Bronchial epithelial cell (primary cell): Measurements from ENCODE around the gene RSBN1L. TPM values are rescaled to one million over a fixed set of nuclear protein-coding genes. Genes with fewer than 3 reads are reported as not detected.

Experiments
- DNase-seq: peaks from one replicate; pipeline ENCODE4 v3.0.0-alpha.2; 2010; ENCODE audit warnings: low read depth
- FAIRE-seq: peaks from 2 replicates; lab custom pipeline; 2011; peaks lifted over from hg19 to GRCh38; lab: Jason Lieb, UNC
- H3K27me3 ChIP-seq: 2 replicates; pipeline ENCODE4 v1.5.1; 2011; ENCODE audit warnings: low read length; ENCODE audit not compliant: control insufficient read depth, insufficient read depth
- H3K36me3 ChIP-seq: 2 replicates; pipeline ENCODE4 v1.5.1; 2011; ENCODE audit warnings: low read length; ENCODE audit not compliant: control insufficient read depth, insufficient read depth
- H3K4me3 ChIP-seq: 2 replicates; pipeline ENCODE4 v1.5.1; 2011; ENCODE audit warnings: mild to moderate bottlenecking, low read depth, low read length, control low read depth
- total RNA-seq: library from RNA; depleted of rRNA; stranded (reverse); fragments of >200 nt; gene quantifications from 2 replicates; pipeline ENCODE4 v1.2.1, GENCODE V29; 2014
- TF ChIP-seq, protein P1 (sequence below): IDR thresholded peaks from 2 replicates; pipeline ENCODE4 v1.5.1; 2011; ENCODE audit warnings: mild to moderate bottlenecking, moderate library complexity, low read length, control low read depth, inconsistent platforms; ENCODE audit not compliant: insufficient read depth, severe bottlenecking

Gene RSBN1L
- total RNA-seq, 1 donor from 2014 or later = 17.9 TPM

DNA sequence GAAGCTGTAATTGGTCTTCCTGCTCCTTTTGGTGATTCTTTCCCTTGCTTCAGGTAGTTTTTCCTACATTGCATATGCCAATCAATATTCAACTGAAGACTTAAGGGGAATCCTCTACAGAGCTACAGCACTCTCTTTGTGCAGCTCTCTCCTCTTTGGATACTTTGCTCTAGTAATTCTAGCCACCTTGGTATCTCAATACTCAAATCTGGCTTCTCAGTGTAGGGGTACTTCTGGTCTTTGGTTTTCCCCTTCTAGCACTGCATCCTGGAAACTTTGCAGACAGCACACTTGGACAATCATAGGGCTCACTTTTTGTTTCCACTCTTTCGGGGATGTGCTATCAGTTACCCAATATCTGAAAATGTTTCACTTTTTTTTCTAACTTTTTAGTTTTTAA lies 112.3 kb downstream of the RSBN1L start:
- Histone ChIP-seq H3K27me3 (no peaks in the 10 kb centered on the region), H3K4me3 (no peak overlapping the region), H3K36me3 (no peaks in the 10 kb centered on the region)
- TF ChIP-seq, protein P1, sequence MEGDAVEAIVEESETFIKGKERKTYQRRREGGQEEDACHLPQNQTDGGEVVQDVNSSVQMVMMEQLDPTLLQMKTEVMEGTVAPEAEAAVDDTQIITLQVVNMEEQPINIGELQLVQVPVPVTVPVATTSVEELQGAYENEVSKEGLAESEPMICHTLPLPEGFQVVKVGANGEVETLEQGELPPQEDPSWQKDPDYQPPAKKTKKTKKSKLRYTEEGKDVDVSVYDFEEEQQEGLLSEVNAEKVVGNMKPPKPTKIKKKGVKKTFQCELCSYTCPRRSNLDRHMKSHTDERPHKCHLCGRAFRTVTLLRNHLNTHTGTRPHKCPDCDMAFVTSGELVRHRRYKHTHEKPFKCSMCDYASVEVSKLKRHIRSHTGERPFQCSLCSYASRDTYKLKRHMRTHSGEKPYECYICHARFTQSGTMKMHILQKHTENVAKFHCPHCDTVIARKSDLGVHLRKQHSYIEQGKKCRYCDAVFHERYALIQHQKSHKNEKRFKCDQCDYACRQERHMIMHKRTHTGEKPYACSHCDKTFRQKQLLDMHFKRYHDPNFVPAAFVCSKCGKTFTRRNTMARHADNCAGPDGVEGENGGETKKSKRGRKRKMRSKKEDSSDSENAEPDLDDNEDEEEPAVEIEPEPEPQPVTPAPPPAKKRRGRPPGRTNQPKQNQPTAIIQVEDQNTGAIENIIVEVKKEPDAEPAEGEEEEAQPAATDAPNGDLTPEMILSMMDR = no peak
- no peak for FAIRE-seq
- DNase-seq = no peak

DNA sequence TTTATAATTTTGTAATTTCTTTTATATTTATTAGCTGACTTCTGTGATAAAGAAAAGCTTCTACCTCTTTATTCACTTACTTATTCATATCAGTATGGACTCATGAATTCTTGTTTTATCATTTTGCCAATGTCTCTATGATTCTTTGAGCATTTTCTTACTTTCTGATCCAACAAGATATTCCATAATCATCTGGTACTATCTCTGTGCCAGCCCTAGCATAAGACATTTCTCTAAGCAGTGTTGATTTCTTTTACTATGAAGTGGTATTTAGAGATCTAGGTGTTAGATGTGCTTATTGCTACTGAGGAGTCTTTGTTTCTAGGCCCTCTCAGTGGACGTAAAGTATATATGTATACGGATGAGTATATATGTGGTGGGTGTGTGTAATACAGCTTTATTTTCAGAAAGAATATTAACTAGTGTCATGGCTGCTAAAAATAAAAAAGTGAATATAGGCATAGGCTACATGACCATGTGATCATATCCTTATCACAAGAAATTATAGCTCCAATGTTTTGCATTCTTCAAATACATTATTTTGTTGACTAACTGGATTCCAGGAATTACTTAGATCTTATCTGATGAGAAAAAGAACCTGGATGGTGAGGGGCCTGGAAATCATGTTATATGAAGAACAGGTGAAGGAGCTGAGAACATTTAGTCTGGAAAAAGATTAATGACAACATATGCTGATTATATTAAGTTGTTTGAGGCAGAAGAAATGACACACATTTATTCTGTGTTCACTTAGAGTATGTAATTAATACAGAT lies 115.4 kb downstream of the RSBN1L start:
- DNase-seq (no peak), FAIRE-seq (no peak)
- H3K27me3 ChIP-seq = no peaks in the 10 kb centered on the region
- no peak overlapping the region for H3K4me3 ChIP-seq
- H3K36me3 ChIP-seq = no peaks in the 10 kb centered on the region
- TF ChIP-seq, protein P1 = no peak

DNA sequence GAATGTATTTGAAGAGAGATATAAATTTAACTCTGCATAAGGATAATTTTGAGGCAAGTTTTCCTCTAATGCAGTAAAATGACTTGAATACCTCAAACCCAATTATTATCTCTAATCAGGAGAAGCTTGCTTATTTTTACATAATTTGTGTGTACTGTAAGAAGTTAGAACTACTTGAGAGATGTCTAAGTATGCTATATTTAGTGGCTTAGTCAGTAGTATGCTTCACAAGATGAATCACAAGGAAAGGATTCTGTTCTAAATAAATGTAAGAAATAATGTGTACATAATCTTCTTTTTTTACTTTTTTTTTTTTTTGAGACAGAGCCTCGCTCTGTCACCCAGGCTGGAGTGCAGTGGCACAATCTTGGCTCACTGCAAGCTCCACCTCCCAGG lies 116.0 kb downstream of the RSBN1L start:
- DNase-seq (peak; percentile 82), FAIRE-seq (no peak)
- TF ChIP-seq, protein P1 = no peak
- H3K4me3 ChIP-seq = no peak overlapping the region
- no peaks in the 10 kb centered on the region for H3K36me3 ChIP-seq
- H3K27me3 ChIP-seq = no peaks in the 10 kb centered on the region

DNA sequence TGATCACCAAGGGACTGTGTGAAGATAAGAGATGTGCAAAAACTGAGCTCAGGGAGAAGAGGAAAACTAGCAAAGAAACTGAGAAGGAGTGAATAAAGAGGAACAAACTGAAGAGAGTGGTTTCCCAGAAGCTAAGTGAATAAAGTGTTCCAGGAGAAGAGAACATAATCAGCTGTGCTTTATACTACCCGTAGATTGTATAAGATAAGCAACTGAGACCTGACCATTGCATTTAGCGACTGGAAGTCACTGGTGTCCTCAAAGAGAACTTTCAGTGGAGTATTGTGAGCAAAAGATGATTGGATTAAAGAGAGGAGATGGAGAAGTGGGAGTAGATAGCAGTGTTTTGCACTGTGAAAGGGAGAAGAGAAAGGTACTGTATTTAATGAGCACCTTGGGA lies 116.9 kb downstream of the RSBN1L start:
- FAIRE-seq (no peak), DNase-seq (no peak)
- no peaks in the 10 kb centered on the region for H3K36me3 ChIP-seq
- H3K4me3 ChIP-seq = no peak overlapping the region
- no peaks in the 10 kb centered on the region for H3K27me3 ChIP-seq
- TF ChIP-seq, protein P1 = no peak

DNA sequence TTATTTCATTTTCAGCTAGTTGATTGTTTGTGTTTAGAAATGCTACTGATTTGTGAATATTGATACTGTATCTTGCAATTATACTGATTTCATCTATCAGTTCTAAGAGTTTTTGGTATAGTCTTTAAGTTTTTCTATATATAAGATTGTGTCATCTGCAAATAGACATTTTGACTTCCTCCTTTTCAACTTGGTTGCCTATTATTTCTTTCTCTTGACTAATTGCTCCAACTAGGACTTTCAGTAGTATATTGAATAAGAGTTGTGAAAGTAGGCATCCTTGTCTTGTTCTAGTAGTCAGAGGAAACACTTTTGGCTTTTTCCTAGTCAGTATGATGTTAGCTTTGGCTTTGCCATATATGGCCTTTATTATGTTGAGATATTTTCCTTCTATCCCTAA lies 122.8 kb downstream of the RSBN1L start:
- DNase-seq (no peak), FAIRE-seq (no peak)
- Histone ChIP-seq H3K27me3 (no peaks in the 10 kb centered on the region), H3K36me3 (no peaks in the 10 kb centered on the region), H3K4me3 (no peak overlapping the region)
- TF ChIP-seq, protein P1 = no peak

DNA sequence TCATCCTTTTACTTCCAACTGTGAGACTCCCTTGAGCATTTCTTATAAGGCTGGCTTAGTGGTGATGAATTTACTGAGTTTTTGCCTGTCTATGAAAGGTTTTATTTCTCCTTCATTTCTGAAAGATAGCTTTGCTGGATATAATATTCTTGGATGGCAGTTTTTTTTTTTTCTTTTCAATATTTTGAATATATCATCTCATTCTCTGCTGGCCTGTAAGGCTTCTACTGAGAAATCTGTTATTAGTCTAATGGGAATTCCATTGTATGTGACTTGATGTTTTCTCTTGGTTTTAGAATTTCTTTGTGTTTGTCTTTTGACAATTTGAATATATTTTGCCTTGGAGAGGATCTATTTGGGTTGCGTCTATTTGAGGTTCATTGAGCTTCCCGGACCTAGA lies 124.7 kb downstream of the RSBN1L start:
- TF ChIP-seq, protein P1 = no peak
- DNase-seq = no peak
- no peaks in the 10 kb centered on the region for H3K27me3 ChIP-seq
- no peak for FAIRE-seq
- no peak overlapping the region for H3K4me3 ChIP-seq
- no peaks in the 10 kb centered on the region for H3K36me3 ChIP-seq
